Kidney (tissue), 14 donors: Measurements from ENCODE around the gene LUC7L3. TPM values are rescaled to one million over a fixed set of nuclear protein-coding genes. Genes with fewer than 3 reads are reported as not detected.

Source experiments
- DNase-seq, 5 donors: peaks; one replicate each; pipeline ENCODE4 v3.0.0-alpha.2; 2013 to 2020
- FAIRE-seq: peaks from 2 replicates; lab custom pipeline; 2012; peaks lifted over from hg19 to GRCh38; lab: Jason Lieb, UNC
- H3K27ac ChIP-seq, 2 donors: one replicate each; pipeline ENCODE4 v1.7.0; 2013; ENCODE audit warnings: low read depth in 2 of 2, low read length in 2 of 2, inconsistent platforms in 1 of 2
- H3K27me3 ChIP-seq: one replicate; pipeline ENCODE4 v1.7.1; 2013; ENCODE audit warnings: low read length, inconsistent platforms; ENCODE audit not compliant: control insufficient read depth, insufficient read depth
- H3K36me3 ChIP-seq, 3 donors: one replicate each; pipeline versions ENCODE4 v1.7.0 to v1.7.1; 2013; ENCODE audit warnings: low read length in 3 of 3, control low read depth in 1 of 3, inconsistent platforms in 1 of 3; ENCODE audit not compliant: insufficient read depth in 3 of 3, control insufficient read depth in 2 of 3
- H3K4me1 ChIP-seq, 3 donors: one replicate each; pipeline versions ENCODE4 v1.7.0 to v1.7.1; 2013; ENCODE audit warnings: low read length in 3 of 3, inconsistent platforms in 1 of 3, low read depth in 1 of 3; ENCODE audit not compliant: control insufficient read depth in 2 of 3, insufficient read depth in 2 of 3
- H3K4me3 ChIP-seq, 3 donors: one replicate each; pipeline versions ENCODE4 v1.7.0 to v1.8.1; 2013; ENCODE audit warnings: low read length in 3 of 3, control low read depth in 1 of 3, inconsistent platforms in 1 of 3
- H3K9ac ChIP-seq, 3 donors: one replicate each; pipeline versions ENCODE4 v1.7.0 to v1.7.1; 2013; ENCODE audit warnings: low read length in 3 of 3, control low read depth in 1 of 3, inconsistent platforms in 1 of 3
- H3K9me3 ChIP-seq, 3 donors: one replicate each; pipeline versions ENCODE4 v1.7.0 to v1.7.1; 2013; ENCODE audit warnings: low read length in 3 of 3, control low read depth in 1 of 3, inconsistent platforms in 1 of 3; ENCODE audit not compliant: control insufficient read depth in 2 of 3, insufficient read depth in 1 of 3
- intact Hi-C: fragments of 100-400 bp; cut with DNase I; formaldehyde crosslinking; loops from one replicate; pipeline ENCODE4 v1.11.1; 2022
- polyA plus RNA-seq: library from polyadenylated mRNA; stranded (reverse); fragments of 350-450 nt; fragmentation: Illumina TruSeq; extraction: RNeasy Lipid Tissue Mini Kit (QIAGEN cat#74804); gene quantifications from one replicate; pipeline ENCODE4 v1.2.3, GENCODE V29; 2014; ENCODE audit warnings: low read depth, low replicate concordance; ENCODE audit not compliant: insufficient read depth
- total RNA-seq: library from RNA; stranded (reverse); fragmentation: NEBNext Ultra II Directional; extraction: Animal tissue kit (Norgen Biotek cat#: 25700); gene quantifications from one replicate; pipeline ENCODE4 v1.2.1, GENCODE V29; 2021
- TF ChIP-seq, protein P1 (sequence below): IDR thresholded peaks from 3 replicates; pipeline ENCODE4 v1.5.1; 2012; ENCODE audit warnings: mild to moderate bottlenecking, moderate library complexity, borderline replicate concordance; ENCODE audit not compliant: insufficient read depth; ENCODE audit errors: extremely low read depth
- donor health status: control.
- donor health status: control.
- donor health status: control.
- donor health status: control.
- donor health status: control.
- donor health status: DM: yes; HTN: yes; CAD: no.
- donor health status: Normal renal cell carcinoma (clear cell type).

LUC7L3 gene
- total and polyA plus RNA-seq, 2 donors from 2014 or later: 74.3 to 91.9 TPM

GRCh38 chr17:50683434-50684287 lies 35.7 kb upstream of the LUC7L3 start:
- Histone ChIP-seq H3K9ac (no peak overlapping the region), H3K4me1 (peaks cover 0 to 11% (median 7%) of the 10 kb centered on the region in 3 donors), H3K27me3 (no peaks in the 10 kb centered on the region), H3K36me3 (no peaks in the 10 kb centered on the region), H3K4me3 (no peak overlapping the region), H3K27ac (no peak overlapping the region), H3K9me3 (no peaks in the 10 kb centered on the region)
- intact Hi-C loops: loop anchor here (10.0 kb wide), 1 partner anchor 49 kb away; the partner anchor contains the start of gene ABCC3
- TF ChIP-seq, protein P1, sequence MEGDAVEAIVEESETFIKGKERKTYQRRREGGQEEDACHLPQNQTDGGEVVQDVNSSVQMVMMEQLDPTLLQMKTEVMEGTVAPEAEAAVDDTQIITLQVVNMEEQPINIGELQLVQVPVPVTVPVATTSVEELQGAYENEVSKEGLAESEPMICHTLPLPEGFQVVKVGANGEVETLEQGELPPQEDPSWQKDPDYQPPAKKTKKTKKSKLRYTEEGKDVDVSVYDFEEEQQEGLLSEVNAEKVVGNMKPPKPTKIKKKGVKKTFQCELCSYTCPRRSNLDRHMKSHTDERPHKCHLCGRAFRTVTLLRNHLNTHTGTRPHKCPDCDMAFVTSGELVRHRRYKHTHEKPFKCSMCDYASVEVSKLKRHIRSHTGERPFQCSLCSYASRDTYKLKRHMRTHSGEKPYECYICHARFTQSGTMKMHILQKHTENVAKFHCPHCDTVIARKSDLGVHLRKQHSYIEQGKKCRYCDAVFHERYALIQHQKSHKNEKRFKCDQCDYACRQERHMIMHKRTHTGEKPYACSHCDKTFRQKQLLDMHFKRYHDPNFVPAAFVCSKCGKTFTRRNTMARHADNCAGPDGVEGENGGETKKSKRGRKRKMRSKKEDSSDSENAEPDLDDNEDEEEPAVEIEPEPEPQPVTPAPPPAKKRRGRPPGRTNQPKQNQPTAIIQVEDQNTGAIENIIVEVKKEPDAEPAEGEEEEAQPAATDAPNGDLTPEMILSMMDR: no peak
- DNase-seq (peak in 1 of 5 donors; percentile 70), FAIRE-seq (no peak)

GRCh38 chr17:50684288-50684611 lies 35.2 kb upstream of the LUC7L3 start:
- Histone ChIP-seq H3K9me3 (no peaks in the 10 kb centered on the region), H3K36me3 (no peaks in the 10 kb centered on the region), H3K4me3 (no peak overlapping the region), H3K27me3 (no peaks in the 10 kb centered on the region), H3K27ac (no peak overlapping the region), H3K9ac (no peak overlapping the region), H3K4me1 (peaks cover 0 to 13% (median 8%) of the 10 kb centered on the region in 3 donors)
- TF ChIP-seq, protein P1: no peak
- intact Hi-C loops: loop anchor here (10.0 kb wide), 1 partner anchor 49 kb away; the partner anchor contains the start of gene ABCC3
- FAIRE-seq (no peak), DNase-seq (no peak)

GRCh38 chr17:50684612-50685333 lies 34.6 kb upstream of the LUC7L3 start:
- no peak for FAIRE-seq
- DNase-seq: peak; percentile 61 to 68 (median 63)
- intact Hi-C loops: loop anchor here (10.0 kb wide), 1 partner anchor 50 kb away; the partner anchor contains the start of gene ABCC3
- H3K9ac ChIP-seq: no peak overlapping the region
- H3K9me3 ChIP-seq: no peaks in the 10 kb centered on the region
- H3K4me1 ChIP-seq: peaks cover 0 to 17% (median 12%) of the 10 kb centered on the region in 3 donors
- no peak overlapping the region for H3K27ac ChIP-seq
- H3K36me3 ChIP-seq: no peaks in the 10 kb centered on the region
- H3K4me3 ChIP-seq: no peak overlapping the region
- TF ChIP-seq, protein P1: no peak
- no peaks in the 10 kb centered on the region for H3K27me3 ChIP-seq
